HEK293 (cell line): ENCODE data around the gene CPNE8.

Experiments
- CTCF ChIA-PET: fragments of 350-600 bp; formaldehyde crosslinking; extraction: SDS; loops from one replicate; lab custom pipeline; 2021; ENCODE audit warnings: antibody characterized with exemption; lab: Yijun Ruan, JAX
- POLR2A ChIA-PET: fragments of 300-600 bp; formaldehyde crosslinking; extraction: SDS; loops from one replicate; lab custom pipeline; 2020; ENCODE audit warnings: antibody characterized with exemption, inconsistent platforms; lab: Yijun Ruan, JAX
- H3K27ac ChIP-seq: fragments of 200-500 bp; sonication (Bioruptor generic); 2 replicates; pipeline ENCODE4 v1.5.1; 2014; ENCODE audit warnings: low read depth, low read length, control low read depth, inconsistent platforms; ENCODE audit errors: extremely low read depth
- H3K36me3 ChIP-seq, 2 experiments: fragments of 200-500 bp in 1 of 2; sonication (Bioruptor generic) in 1 of 2; 1 replicate in 1 of 2; 2 replicates in 1 of 2; pipeline ENCODE4 v1.5.1; 2014 to 2017; ENCODE audit warnings: inconsistent platforms in 2 of 2, low read length in 2 of 2; ENCODE audit not compliant: control insufficient read depth in 2 of 2, insufficient read depth in 1 of 2
- H3K4me1 ChIP-seq: fragments of 200-500 bp; sonication (Bioruptor generic); 2 replicates; pipeline ENCODE4 v1.5.1; 2014; ENCODE audit warnings: mild to moderate bottlenecking, low read length, inconsistent platforms; ENCODE audit not compliant: control insufficient read depth, insufficient read depth
- H3K4me3 ChIP-seq: 2 replicates; pipeline ENCODE4 v1.5.1; 2011; ENCODE audit warnings: low read depth, mild to moderate bottlenecking, control low read depth, low read length, moderate library complexity
- H3K9me3 ChIP-seq: fragments of 200-500 bp; sonication (Bioruptor generic); 2 replicates; pipeline ENCODE4 v1.5.1; 2014; ENCODE audit warnings: low read depth, low read length, inconsistent platforms; ENCODE audit not compliant: control insufficient read depth, insufficient read depth
- HOXD13 ChIP-seq: sonication (generic); formaldehyde crosslinking; IDR thresholded peaks from 2 replicates; pipeline ENCODE4 v1.8.0; 2022; ENCODE audit warnings: missing genetic modification reagents, borderline replicate concordance
- MYNN ChIP-seq: fragments of 450-650 bp; formaldehyde crosslinking; IDR thresholded peaks from 2 replicates; pipeline ENCODE4 v1.5.1; 2016; ENCODE audit warnings: missing biosample characterization, missing genetic modification characterization, borderline replicate concordance
- SCRT1 ChIP-seq: fragments of 450-650 bp; formaldehyde crosslinking; IDR thresholded peaks from 2 replicates; pipeline ENCODE4 v1.5.1; 2016; ENCODE audit warnings: missing biosample characterization, missing genetic modification characterization, borderline replicate concordance
- SP2 ChIP-seq: fragments of 450-650 bp; formaldehyde crosslinking; IDR thresholded peaks from 2 replicates; pipeline ENCODE4 v1.5.1; 2016; ENCODE audit warnings: missing biosample characterization, missing genetic modification characterization
- YY2 ChIP-seq: fragments of 450-650 bp; formaldehyde crosslinking; IDR thresholded peaks from 2 replicates; pipeline ENCODE4 v1.5.1; 2016; ENCODE audit warnings: missing biosample characterization, missing genetic modification characterization
- ZFHX2 ChIP-seq: fragments of 450-650 bp; formaldehyde crosslinking; conservative IDR thresholded peaks from 2 replicates; pipeline ENCODE4 v1.5.1; 2016; ENCODE audit warnings: missing biosample characterization, missing genetic modification characterization
- ZNF138 ChIP-seq: fragments of 450-650 bp; formaldehyde crosslinking; IDR thresholded peaks from 2 replicates; pipeline ENCODE4 v1.5.1; 2016; ENCODE audit warnings: missing biosample characterization, missing genetic modification characterization, borderline replicate concordance
- ZNF157 ChIP-seq: fragments of 450-650 bp; formaldehyde crosslinking; IDR thresholded peaks from 2 replicates; pipeline ENCODE4 v1.5.1; 2016; ENCODE audit warnings: missing biosample characterization, missing genetic modification characterization
- ZNF174 ChIP-seq: fragments of 450-650 bp; formaldehyde crosslinking; IDR thresholded peaks from 2 replicates; pipeline ENCODE4 v1.5.0; 2017; ENCODE audit warnings: missing biosample characterization, mild to moderate bottlenecking, missing genetic modification characterization
- ZNF175 ChIP-seq: fragments of 450-650 bp; formaldehyde crosslinking; IDR thresholded peaks from 2 replicates; pipeline ENCODE4 v1.5.1; 2016; ENCODE audit warnings: missing biosample characterization, missing genetic modification characterization
- ZNF184 ChIP-seq: fragments of 450-650 bp; IDR thresholded peaks from 2 replicates; pipeline ENCODE4 v1.5.1; 2018; ENCODE audit warnings: missing biosample characterization, mild to moderate bottlenecking, missing genetic modification characterization
- ZNF292 ChIP-seq: fragments of 450-650 bp; formaldehyde crosslinking; IDR thresholded peaks from 2 replicates; pipeline ENCODE4 v1.5.1; 2016; ENCODE audit warnings: low read depth, missing biosample characterization, missing genetic modification characterization, borderline replicate concordance
- ZNF350 ChIP-seq: fragments of 450-650 bp; formaldehyde crosslinking; IDR thresholded peaks from 2 replicates; pipeline ENCODE4 v1.5.0; 2017; ENCODE audit warnings: missing biosample characterization, mild to moderate bottlenecking, missing genetic modification characterization
- ZNF398 ChIP-seq: fragments of 450-650 bp; formaldehyde crosslinking; IDR thresholded peaks from 2 replicates; pipeline ENCODE4 v1.5.1; 2017; ENCODE audit warnings: missing biosample characterization, missing genetic modification characterization
- ZNF449 ChIP-seq: fragments of 450-650 bp; formaldehyde crosslinking; IDR thresholded peaks from 2 replicates; pipeline ENCODE4 v1.5.1; 2017; ENCODE audit warnings: missing biosample characterization, mild to moderate bottlenecking, missing genetic modification characterization, moderate library complexity
- ZNF518A ChIP-seq: fragments of 450-650 bp; formaldehyde crosslinking; conservative IDR thresholded peaks from 2 replicates; pipeline ENCODE4 v1.5.1; 2016; ENCODE audit warnings: low read depth, missing biosample characterization, missing genetic modification characterization
- ZNF610 ChIP-seq: fragments of 450-650 bp; formaldehyde crosslinking; IDR thresholded peaks from 2 replicates; pipeline ENCODE4 v1.5.1; 2016; ENCODE audit warnings: missing biosample characterization, missing genetic modification characterization, borderline replicate concordance
- ZNF660 ChIP-seq: fragments of 450-650 bp; IDR thresholded peaks from 2 replicates; pipeline ENCODE4 v1.5.1; 2018; ENCODE audit warnings: missing biosample characterization, mild to moderate bottlenecking, missing genetic modification characterization
- ZNF677 ChIP-seq: fragments of 450-650 bp; IDR thresholded peaks from 2 replicates; pipeline ENCODE4 v1.5.0; 2018; ENCODE audit warnings: missing biosample characterization, mild to moderate bottlenecking, missing genetic modification characterization, moderate library complexity
- TF ChIP-seq, protein P1 (sequence below): fragments of 450-650 bp; formaldehyde crosslinking; IDR thresholded peaks from 2 replicates; pipeline ENCODE4 v1.5.1; 2016; ENCODE audit warnings: missing biosample characterization, missing genetic modification characterization
- TF ChIP-seq, protein P2 (sequence below): fragments of 450-650 bp; formaldehyde crosslinking; IDR thresholded peaks from 2 replicates; pipeline ENCODE4 v1.5.1; 2016; ENCODE audit warnings: missing biosample characterization, missing genetic modification characterization
- TF ChIP-seq, protein P3 (sequence below): fragments of 450-650 bp; formaldehyde crosslinking; IDR thresholded peaks from 2 replicates; pipeline ENCODE4; 2016; ENCODE audit warnings: missing biosample characterization, missing genetic modification characterization

The CPNE8 gene

GRCh38 chr12:38872156-38872555 is 33.2 kb downstream of the CPNE8 start:
- Histone ChIP-seq H3K36me3 (peaks cover 0 to 4% of the 10 kb centered on the region in 2 experiments; a peak in 2 of 3 replicates), H3K4me3 (no peak overlapping the region), H3K9me3 (no peaks in the 10 kb centered on the region), H3K27ac (no peak overlapping the region), H3K4me1 (no peaks in the 10 kb centered on the region)
- ChIA-PET POLR2A (no interaction called here), CTCF (interaction anchor here (1.2 kb wide), 1 partner anchor 35 kb away, joined by 3 read pairs; no protein-coding TSS in a partner anchor)
- no peak for TF ChIP-seq HOXD13 (CRISPR knock-in tag)
- TF ChIP-seq ZNF157 (tag by site-specific recombination): no peak
- TF ChIP-seq MYNN (tag by site-specific recombination): no peak
- TF ChIP-seq ZNF292 (tag by site-specific recombination): no peak
- TF ChIP-seq ZNF610: no peak
- TF ChIP-seq ZNF677 (tag by site-specific recombination): no peak
- no peak for TF ChIP-seq ZNF398 (tag by site-specific recombination)
- TF ChIP-seq SCRT1 (tag by site-specific recombination): no peak
- TF ChIP-seq, protein P1, sequence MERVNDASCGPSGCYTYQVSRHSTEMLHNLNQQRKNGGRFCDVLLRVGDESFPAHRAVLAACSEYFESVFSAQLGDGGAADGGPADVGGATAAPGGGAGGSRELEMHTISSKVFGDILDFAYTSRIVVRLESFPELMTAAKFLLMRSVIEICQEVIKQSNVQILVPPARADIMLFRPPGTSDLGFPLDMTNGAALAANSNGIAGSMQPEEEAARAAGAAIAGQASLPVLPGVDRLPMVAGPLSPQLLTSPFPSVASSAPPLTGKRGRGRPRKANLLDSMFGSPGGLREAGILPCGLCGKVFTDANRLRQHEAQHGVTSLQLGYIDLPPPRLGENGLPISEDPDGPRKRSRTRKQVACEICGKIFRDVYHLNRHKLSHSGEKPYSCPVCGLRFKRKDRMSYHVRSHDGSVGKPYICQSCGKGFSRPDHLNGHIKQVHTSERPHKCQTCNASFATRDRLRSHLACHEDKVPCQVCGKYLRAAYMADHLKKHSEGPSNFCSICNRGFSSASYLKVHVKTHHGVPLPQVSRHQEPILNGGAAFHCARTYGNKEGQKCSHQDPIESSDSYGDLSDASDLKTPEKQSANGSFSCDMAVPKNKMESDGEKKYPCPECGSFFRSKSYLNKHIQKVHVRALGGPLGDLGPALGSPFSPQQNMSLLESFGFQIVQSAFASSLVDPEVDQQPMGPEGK: no peak
- TF ChIP-seq ZNF138 (tag by site-specific recombination): no peak
- TF ChIP-seq ZNF175 (tag by site-specific recombination): no peak
- no peak for TF ChIP-seq ZFHX2
- TF ChIP-seq ZNF174 (tag by site-specific recombination): no peak
- TF ChIP-seq ZNF184 (tag by site-specific recombination): no peak
- TF ChIP-seq SP2 (tag by site-specific recombination): no peak
- TF ChIP-seq, protein P2, sequence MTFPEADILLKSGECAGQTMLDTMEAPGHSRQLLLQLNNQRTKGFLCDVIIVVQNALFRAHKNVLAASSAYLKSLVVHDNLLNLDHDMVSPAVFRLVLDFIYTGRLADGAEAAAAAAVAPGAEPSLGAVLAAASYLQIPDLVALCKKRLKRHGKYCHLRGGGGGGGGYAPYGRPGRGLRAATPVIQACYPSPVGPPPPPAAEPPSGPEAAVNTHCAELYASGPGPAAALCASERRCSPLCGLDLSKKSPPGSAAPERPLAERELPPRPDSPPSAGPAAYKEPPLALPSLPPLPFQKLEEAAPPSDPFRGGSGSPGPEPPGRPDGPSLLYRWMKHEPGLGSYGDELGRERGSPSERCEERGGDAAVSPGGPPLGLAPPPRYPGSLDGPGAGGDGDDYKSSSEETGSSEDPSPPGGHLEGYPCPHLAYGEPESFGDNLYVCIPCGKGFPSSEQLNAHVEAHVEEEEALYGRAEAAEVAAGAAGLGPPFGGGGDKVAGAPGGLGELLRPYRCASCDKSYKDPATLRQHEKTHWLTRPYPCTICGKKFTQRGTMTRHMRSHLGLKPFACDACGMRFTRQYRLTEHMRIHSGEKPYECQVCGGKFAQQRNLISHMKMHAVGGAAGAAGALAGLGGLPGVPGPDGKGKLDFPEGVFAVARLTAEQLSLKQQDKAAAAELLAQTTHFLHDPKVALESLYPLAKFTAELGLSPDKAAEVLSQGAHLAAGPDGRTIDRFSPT: no peak
- no peak for TF ChIP-seq ZNF350 (tag by site-specific recombination)
- TF ChIP-seq ZNF449 (tag by site-specific recombination): no peak

DNA sequence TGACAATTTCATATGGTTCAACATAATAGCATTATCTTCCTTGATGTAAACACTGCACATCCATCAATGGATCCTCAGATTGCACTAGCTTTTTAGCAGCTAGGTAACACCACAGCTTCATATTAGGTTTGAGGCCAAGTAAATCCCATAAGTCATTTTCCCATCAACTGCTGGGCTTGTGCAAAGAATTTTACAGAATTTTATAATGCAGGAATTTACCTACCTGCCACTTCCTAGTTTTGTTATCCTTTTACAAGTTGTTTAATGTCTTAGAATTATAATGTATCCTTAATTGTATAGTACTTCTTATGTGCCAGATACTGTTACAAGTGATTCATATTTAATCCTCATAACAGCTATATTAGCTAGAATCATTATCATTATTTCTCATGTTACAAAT is 36.4 kb downstream of the CPNE8 start:
- H3K4me3 ChIP-seq: no peak overlapping the region
- CTCF ChIA-PET: no interaction called here
- POLR2A ChIA-PET: no interaction called here
- TF ChIP-seq ZNF677 (tag by site-specific recombination) (no peak), ZNF660 (tag by site-specific recombination) (no peak), YY2 (tag by site-specific recombination) (no peak), ZNF518A (tag by site-specific recombination) (no peak)
- TF ChIP-seq, protein P3, sequence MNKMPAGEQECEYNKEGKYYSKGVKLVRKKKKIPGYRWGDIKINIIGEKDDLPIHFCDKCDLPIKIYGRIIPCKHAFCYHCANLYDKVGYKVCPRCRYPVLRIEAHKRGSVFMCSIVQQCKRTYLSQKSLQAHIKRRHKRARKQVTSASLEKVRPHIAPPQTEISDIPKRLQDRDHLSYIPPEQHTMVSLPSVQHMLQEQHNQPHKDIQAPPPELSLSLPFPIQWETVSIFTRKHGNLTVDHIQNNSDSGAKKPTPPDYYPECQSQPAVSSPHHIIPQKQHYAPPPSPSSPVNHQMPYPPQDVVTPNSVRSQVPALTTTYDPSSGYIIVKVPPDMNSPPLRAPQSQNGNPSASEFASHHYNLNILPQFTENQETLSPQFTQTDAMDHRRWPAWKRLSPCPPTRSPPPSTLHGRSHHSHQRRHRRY: no peak
- TF ChIP-seq, all 188 proteins: peak for 0
- no peaks in the 10 kb centered on the region for H3K4me1 ChIP-seq
- H3K9me3 ChIP-seq: no peaks in the 10 kb centered on the region
- H3K27ac ChIP-seq: no peak overlapping the region
- H3K36me3 ChIP-seq: peaks cover 0 to 4% of the 10 kb centered on the region in 2 experiments; a peak in 2 of 3 replicates
